HUES48 (cell line): ENCODE results near the gene ERRFI1.
"Not testable (repeated sequence)": the region's sequence is repeated elsewhere in the genome, so short reads cannot be mapped to it uniquely, and the experiment has no call there.

Experiments used
- H3K27ac ChIP-seq: one replicate; pipeline ENCODE4 v1.7.0; 2013; ENCODE audit warnings: low read depth, low read length, inconsistent platforms
- H3K27me3 ChIP-seq: 2 replicates; pipeline ENCODE4 v1.6.1; 2013; ENCODE audit warnings: mild to moderate bottlenecking, low read length; ENCODE audit not compliant: control insufficient read depth, insufficient read depth
- H3K36me3 ChIP-seq: 2 replicates; pipeline ENCODE4 v1.6.1; 2013; ENCODE audit warnings: low read length; ENCODE audit not compliant: control insufficient read depth, insufficient read depth
- H3K4me1 ChIP-seq: 2 replicates; pipeline ENCODE4 v1.6.1; 2013; ENCODE audit warnings: mild to moderate bottlenecking, low read length; ENCODE audit not compliant: control insufficient read depth, insufficient read depth
- H3K4me3 ChIP-seq: 2 replicates; pipeline ENCODE4 v1.5.1; 2013; ENCODE audit warnings: mild to moderate bottlenecking, low read depth, low read length
- H3K9ac ChIP-seq: 2 replicates; pipeline ENCODE4 v1.6.1; 2013; ENCODE audit warnings: mild to moderate bottlenecking, low read depth, low read length, moderate library complexity
- H3K9me3 ChIP-seq: 2 replicates; pipeline ENCODE4 v1.6.1; 2013; ENCODE audit warnings: low read length; ENCODE audit not compliant: control insufficient read depth, insufficient read depth

ERRFI1 gene

DNA sequence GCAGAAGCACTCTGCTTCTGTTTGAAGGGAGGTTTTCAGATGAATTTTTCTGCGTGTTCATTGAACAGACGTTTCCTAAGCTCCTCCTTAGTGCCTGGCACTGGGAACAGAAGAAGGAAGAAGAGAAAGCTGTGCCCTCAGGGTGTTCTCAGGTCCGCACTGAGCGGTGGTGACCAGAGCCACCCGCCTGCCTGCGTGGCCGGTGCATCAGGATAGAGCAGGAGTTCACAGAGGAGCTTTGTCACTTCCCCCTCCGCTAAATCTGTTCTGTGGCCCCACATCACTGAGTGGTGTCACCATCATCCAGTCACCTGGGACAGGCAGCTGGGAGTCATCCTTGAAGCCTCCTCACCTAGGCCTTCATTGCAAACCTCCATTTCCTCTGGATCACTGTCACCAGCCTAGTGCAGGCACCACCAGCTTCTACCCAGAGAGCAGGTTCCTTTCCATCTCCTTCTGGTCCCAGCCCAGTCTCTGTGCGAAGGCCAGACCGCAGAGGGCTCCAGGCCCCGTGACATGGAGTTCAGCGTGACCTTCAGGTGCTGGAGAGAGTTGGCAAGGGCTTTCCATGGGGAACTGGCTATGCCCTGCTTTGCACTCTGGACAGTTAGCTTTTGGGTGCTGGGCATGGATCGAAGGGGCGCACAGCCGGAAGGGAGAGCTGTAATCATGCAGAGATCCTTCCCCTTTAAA, 42.9 kb downstream of the ERRFI1 start:
- Histone ChIP-seq H3K36me3 (peaks cover 67% of the 10 kb centered on the region), H3K9ac (no peak overlapping the region), H3K27me3 (no peaks in the 10 kb centered on the region), H3K4me3 (no peak overlapping the region), H3K9me3 (no peaks in the 10 kb centered on the region), H3K4me1 (peaks cover 4% of the 10 kb centered on the region), H3K27ac (no peak overlapping the region)

DNA sequence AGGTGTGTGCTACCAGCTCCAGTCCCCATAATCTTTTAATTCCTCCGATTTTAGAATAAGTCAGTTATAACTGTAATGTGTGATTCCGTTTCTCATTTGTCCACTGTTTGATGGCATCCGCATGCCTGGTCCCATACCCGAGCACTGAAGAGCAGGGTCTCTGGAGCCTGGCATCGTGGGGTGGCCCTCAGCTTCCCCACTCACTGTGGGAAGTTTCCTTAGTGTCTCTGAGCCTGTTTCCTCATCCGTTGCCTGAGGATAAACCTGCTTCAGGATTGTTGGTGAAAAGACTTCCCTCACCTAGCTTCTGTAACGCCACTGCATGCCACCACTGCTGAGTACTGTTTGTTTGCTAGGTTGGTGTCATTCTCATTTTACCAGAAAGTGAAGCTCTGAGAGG, 45.1 kb downstream of the ERRFI1 start:
- Histone ChIP-seq H3K27ac (no peak overlapping the region), H3K9me3 (no peaks in the 10 kb centered on the region), H3K9ac (no peak overlapping the region), H3K4me3 (no peak overlapping the region), H3K27me3 (no peaks in the 10 kb centered on the region), H3K4me1 (peaks cover 4% of the 10 kb centered on the region), H3K36me3 (peaks cover 80% of the 10 kb centered on the region)

DNA sequence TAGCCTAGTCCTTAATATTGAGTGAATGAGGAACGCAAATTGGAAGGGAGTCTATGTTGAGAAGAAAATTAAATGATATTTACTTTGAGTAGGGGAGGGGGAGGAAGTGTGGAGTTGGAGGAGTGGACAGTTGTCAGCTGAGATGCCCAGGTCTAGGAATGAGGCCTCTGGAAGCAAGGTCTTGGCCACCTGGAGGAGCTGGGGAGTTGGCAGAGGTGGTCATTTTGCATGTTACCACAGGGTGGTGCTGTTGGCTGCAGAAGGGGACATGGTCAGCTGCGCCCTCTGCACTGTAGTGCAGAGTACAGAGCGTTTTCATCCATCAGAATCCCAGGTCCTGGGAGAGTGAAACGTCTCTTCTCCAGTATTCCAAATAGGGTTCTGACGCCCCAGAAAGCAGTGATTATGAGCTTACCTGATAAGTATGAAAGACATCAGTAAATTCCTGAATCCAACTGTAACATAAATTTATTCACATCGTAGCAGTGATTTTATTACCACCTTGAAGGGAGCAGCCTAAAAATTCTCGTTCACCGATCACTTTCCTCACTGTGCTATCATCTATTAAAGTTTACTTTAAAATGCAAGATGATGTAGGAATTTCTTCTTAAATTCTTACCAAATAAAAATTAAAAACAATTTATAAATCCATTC, 50.8 kb downstream of the ERRFI1 start:
- Histone ChIP-seq H3K27ac (no peak overlapping the region), H3K27me3 (no peaks in the 10 kb centered on the region), H3K9me3 (no peaks in the 10 kb centered on the region), H3K36me3 (peaks cover 64% of the 10 kb centered on the region), H3K9ac (no peak overlapping the region), H3K4me1 (no peaks in the 10 kb centered on the region), H3K4me3 (no peak overlapping the region)

DNA sequence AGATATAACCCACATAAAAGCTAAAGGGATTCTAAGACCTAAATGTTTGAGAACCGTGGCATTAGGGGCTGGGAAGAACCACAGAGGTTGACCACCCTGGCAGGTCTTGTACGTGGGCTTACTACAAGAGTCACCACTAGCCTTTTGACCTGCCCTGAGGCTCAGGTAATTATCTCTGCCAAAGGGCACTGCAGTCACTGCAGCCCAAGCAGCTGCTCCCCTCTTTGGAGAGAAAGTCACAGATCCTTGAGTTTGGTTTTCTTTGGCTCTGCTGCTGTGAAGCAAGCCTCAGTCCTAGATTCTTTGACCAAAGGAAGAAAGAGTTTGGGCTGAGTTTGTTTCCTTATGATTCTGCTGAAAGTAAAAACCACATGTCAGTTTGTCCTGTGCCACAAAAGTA, 53.0 kb downstream of the ERRFI1 start:
- peaks cover 65% of the 10 kb centered on the region for H3K36me3 ChIP-seq

DNA sequence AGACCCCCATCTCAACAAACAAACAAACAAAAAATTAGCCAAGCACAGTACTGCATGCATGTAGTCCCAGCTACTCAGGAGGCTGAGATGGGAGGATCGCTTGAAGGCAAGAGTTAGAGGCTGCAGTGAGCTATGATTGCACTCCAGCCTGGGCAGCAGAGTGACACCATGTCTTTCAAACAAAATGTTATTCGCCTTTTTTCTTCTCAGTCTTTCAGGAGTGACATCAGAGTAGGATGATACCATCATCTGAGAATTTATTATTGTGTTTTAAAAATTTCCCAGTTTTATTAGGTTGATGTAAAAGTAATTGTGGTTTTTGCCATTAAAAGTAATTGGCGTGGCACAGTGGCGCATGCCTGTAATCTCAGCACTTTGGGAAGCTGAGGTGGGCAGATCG, 53.8 kb downstream of the ERRFI1 start:
- Histone ChIP-seq H3K9me3 (no peaks in the 10 kb centered on the region), H3K4me1 (no peaks in the 10 kb centered on the region), H3K27ac (no peak overlapping the region), H3K4me3 (no peak overlapping the region), H3K27me3 (no peaks in the 10 kb centered on the region), H3K36me3 (peaks cover 66% of the 10 kb centered on the region), H3K9ac (no peak overlapping the region)

More for the DNA sequence above, 53.0 kb downstream of the ERRFI1 start:
- Histone ChIP-seq H3K9ac (no peak overlapping the region), H3K27me3 (no peaks in the 10 kb centered on the region), H3K9me3 (no peaks in the 10 kb centered on the region), H3K4me1 (no peaks in the 10 kb centered on the region), H3K27ac (no peak overlapping the region), H3K4me3 (no peak overlapping the region)

DNA sequence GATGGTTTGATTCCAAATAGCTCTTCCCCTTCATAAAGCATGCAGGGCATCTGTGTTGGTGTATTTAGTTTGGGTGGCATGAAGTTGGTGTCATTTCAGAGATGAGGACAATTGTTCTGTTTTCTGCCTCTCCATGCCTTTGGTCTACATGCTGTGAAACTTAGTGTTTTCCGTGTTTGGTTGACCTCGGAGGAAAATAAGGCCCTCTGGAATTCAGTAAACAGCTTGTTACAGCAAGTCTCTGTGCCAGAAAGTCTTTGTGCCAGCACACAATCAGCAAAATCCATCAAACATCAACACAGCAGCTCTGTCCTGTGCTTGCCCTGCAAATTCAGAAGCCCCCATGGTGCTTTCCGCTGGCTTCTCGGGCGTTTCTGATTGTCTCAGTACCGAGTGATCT, 55.1 kb downstream of the ERRFI1 start:
- Histone ChIP-seq H3K9ac (no peak overlapping the region), H3K27ac (no peak overlapping the region), H3K27me3 (no peaks in the 10 kb centered on the region), H3K4me3 (no peak overlapping the region), H3K9me3 (no peaks in the 10 kb centered on the region), H3K36me3 (peaks cover 68% of the 10 kb centered on the region), H3K4me1 (no peaks in the 10 kb centered on the region)

DNA sequence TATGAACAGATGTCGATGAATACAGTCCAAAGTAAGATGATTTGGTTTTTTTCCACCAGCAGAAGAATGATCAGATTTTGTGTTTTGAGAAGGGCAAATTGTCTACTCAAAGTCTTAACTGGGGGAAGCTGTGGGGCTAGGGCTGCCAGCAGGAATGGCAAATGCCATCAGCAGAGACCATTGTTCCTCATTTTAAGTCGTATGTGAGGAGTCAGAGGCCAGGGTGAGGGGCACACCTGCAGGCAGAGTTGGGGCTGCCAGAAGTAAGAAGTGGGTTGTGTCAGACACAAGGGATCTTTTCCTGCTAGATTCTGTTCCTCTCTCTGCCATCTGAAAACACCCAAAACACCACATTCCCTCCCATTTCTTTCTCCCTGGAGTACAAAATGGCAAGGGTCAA, 55.9 kb downstream of the ERRFI1 start:
- no peaks in the 10 kb centered on the region for H3K9me3 ChIP-seq
- H3K4me1 ChIP-seq: no peaks in the 10 kb centered on the region
- H3K4me3 ChIP-seq: no peak overlapping the region
- H3K27me3 ChIP-seq: no peaks in the 10 kb centered on the region
- no peak overlapping the region for H3K27ac ChIP-seq
- no peak overlapping the region for H3K9ac ChIP-seq
- H3K36me3 ChIP-seq: peaks cover 70% of the 10 kb centered on the region

DNA sequence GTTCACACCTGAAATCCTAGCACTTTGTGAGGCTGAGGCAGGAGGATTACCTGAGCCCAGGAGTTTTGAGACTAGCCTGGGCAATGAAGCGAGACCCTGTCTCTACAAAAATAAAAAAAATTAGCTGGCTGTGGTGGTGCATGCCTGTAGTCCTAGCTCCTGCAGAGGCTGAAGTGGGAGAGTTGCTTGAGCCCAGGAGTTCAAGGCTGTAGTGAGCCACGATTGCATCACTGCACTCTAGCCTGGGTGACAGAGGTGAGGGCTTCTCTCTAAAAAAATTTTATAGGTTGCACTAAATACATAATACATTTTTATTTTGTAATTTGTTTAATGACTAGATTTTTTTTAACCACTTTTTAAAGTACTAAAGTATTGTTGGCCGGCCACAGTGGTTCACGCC, 58.5 kb downstream of the ERRFI1 start:
- H3K9me3 ChIP-seq: no peaks in the 10 kb centered on the region
- H3K4me3 ChIP-seq: no peak overlapping the region
- no peak overlapping the region for H3K9ac ChIP-seq
- no peak overlapping the region for H3K27ac ChIP-seq
- H3K4me1 ChIP-seq: peaks cover 2% of the 10 kb centered on the region; the same call in 1 of the 2 replicates
- peaks cover 89% of the 10 kb centered on the region for H3K36me3 ChIP-seq
- no peaks in the 10 kb centered on the region for H3K27me3 ChIP-seq

DNA sequence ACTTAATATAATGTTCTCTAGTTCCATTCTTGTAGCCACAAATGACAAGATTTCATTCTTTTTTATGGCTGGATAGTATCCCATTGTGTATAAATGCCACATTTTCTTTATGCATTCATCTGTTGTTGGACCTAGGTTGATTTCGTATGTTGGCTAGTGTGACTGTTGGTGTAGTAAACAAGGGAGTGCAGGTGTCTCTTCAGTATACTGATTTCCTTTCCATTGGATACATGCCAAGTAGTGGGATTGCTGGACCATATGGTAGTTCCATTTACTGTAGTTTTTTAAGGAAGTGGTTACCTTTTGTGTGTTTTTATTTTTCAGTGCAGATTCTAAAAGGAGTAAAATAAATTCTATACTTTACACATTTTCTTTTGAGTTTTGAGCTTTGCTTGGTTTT, 58.9 kb downstream of the ERRFI1 start:
- Histone ChIP-seq H3K4me1 (peaks cover 5% of the 10 kb centered on the region; the same call in 1 of the 2 replicates), H3K9ac (no peak overlapping the region), H3K4me3 (no peak overlapping the region), H3K27ac (no peak overlapping the region), H3K27me3 (no peaks in the 10 kb centered on the region), H3K36me3 (peaks cover 88% of the 10 kb centered on the region), H3K9me3 (no peaks in the 10 kb centered on the region)

DNA sequence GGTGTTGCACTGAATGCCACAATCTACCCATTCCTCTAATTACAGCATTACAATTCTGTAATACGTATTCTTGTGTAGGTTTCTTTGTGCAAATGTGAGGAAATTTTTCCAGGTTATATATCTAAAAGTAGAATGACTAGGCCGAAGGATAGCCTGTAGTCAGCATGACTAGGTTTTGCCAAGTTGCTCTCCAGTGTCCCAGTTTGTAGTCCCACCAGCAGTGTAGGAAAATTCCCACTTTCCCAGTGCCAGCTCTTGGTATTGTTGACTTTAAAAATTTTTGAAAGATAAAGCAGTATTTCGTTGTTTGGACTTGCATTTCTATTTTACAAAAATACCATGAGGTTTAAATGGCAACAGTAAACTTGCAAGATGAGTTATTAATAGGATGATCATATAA, 61.6 kb downstream of the ERRFI1 start:
- Histone ChIP-seq H3K9me3 (no peaks in the 10 kb centered on the region), H3K9ac (no peak overlapping the region), H3K36me3 (peaks cover 64% of the 10 kb centered on the region), H3K4me3 (no peak overlapping the region), H3K4me1 (peaks cover 5% of the 10 kb centered on the region; the same call in 1 of the 2 replicates), H3K27ac (no peak overlapping the region), H3K27me3 (no peaks in the 10 kb centered on the region)

DNA sequence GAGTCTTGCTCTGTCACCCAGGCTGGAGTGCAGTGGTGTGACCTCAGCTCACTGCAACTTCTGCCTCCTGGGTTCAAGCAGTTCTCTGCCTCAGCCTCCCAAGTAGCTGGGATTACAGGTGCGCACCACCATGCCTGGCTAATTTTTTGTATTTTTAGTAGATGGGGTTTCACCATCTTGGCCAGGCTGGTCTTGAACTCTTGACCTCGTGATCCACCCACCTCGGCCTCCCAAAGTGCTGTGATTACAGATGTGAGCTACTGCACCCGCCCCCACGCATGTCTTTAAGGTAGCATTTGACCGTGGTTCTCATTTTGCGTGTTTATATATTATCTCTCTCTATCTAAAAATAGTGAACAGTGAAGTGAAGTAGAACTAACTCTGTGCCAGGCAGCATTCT, 62.3 kb downstream of the ERRFI1 start:
- peaks cover 58% of the 10 kb centered on the region for H3K36me3 ChIP-seq
- H3K4me3 ChIP-seq, H3K9me3 ChIP-seq, H3K9ac ChIP-seq, H3K27me3 ChIP-seq, H3K4me1 ChIP-seq, H3K27ac ChIP-seq: not testable (repeated sequence)
